Measurements from ENCODE around the gene REC114.

REC114 gene

GRCh38 chr15:73605759-73606436 is 162.9 kb downstream of the REC114 start:
- no peak for DNase-seq (ENCODE audit: insufficient read length, low spot score)
- no peak for TF ChIP-seq CTCF (IDR thresholded peaks at IDR 0.05; ENCODE audit: insufficient read depth, missing control alignments)
- no peak for FAIRE-seq

GRCh38 chr15:73607405-73607804 is 164.4 kb downstream of the REC114 start:
- no peak for TF ChIP-seq CTCF (IDR thresholded peaks at IDR 0.05; ENCODE audit: insufficient read depth, missing control alignments)
- DNase-seq (ENCODE audit: insufficient read length, low spot score) = no peak
- no peak for FAIRE-seq

- FAIRE-seq = no peak
- DNase-seq (ENCODE audit: insufficient read length, low spot score) = no peak
- TF ChIP-seq CTCF (IDR thresholded peaks at IDR 0.05; ENCODE audit: insufficient read depth, missing control alignments) = no peak
These were observed 164.9 kb downstream of the REC114 start for GRCh38 chr15:73607843-73608242.

- DNase-seq (ENCODE audit: insufficient read length, low spot score) = no peak
- no peak for TF ChIP-seq CTCF (IDR thresholded peaks at IDR 0.05; ENCODE audit: insufficient read depth, missing control alignments)
- no peak for FAIRE-seq
These were observed 165.5 kb downstream of the REC114 start for GRCh38 chr15:73608475-73608874.

- FAIRE-seq = no peak
- no peak for DNase-seq (ENCODE audit: insufficient read length, low spot score)
- no peak for TF ChIP-seq CTCF (IDR thresholded peaks at IDR 0.05; ENCODE audit: insufficient read depth, missing control alignments)
These were observed 166.0 kb downstream of the REC114 start for GRCh38 chr15:73608941-73609340.
